Measurements from ENCODE around the gene TAF5L. TPM values are rescaled to one million over a fixed set of nuclear protein-coding genes. Genes with fewer than 3 reads are reported as not detected.

Gene TAF5L
- total RNA-seq, 1 donor from 2014 or later = 8.5 TPM

DNA sequence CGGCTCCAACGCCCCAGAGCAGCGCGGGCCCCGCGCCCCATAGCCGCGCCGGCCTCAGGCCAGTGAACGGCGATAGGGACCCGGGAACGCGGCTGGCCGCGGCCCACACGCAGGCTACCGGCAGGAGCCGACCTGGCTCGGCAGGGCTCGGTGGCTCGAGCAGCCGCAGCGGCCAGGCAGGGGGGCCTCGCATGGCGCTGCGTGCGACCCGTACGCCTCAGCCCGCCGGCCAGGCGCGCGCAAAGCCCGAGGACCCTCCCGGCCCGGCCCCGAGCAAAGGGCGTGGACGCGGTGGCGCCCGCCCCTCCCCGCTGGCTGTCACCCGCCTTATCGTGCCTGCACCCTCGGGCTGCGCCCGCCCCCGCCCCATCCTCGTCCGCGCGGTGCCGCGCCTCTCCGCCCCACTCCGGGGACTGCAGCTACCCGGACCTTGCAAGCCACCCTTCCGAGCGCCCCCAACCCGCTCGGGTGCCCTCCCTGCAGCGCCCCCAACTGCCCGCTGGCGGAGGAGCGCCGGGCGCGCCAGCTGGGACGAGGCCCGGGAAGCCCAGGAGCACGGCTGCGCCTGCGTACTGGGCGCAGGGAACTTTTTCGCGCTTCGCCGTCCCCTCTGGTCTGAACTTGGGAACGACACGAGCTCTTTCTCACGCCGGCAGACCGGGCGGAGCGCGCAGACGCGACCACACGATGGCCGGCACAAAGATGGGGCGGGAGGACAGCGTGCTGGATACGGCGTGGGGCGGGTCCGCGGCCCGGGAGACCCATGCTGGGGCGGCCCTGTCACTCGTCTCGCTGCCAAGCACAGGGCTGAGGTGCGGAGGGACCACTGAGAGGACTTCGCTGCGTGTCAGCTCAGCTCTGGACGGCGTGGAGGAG is 67.2 kb downstream of the TAF5L start, which contains the start of gene ABCB10:
TSS of gene ABCB10 (minus strand) at position 248 of the 876 bp plus-strand sequence. CDS start at position 193, 55 bp downstream.
- peak within 1 kb of the TSS; percentile 21 for H3K27ac Mint-ChIP-seq
- Histone ChIP-seq H3K79me2 (ENCODE audit: low read depth) (peaks cover 38% of the 10 kb centered on the region), H3F3A (ENCODE audit: low read depth) (peaks cover 23% of the 10 kb centered on the region), H3K36me3 (no peaks in the 10 kb centered on the region), H3K27ac (no peak within 1 kb of the TSS), H3K9ac (peak within 1 kb of the TSS; percentile 31), H3K4me1 (peaks cover 27% of the 10 kb centered on the region), H2AFZ (replicated peaks) (peak within 1 kb of the TSS; percentile 87), H3K4me2 (peak within 1 kb of the TSS; percentile 78), H3K4me3 (peak within 1 kb of the TSS; percentile 78), H4K20me1 (ENCODE audit: low read depth) (peaks cover 22% of the 10 kb centered on the region), H3K9me3 (ENCODE audit: low read depth) (no peaks in the 10 kb centered on the region), H3K27me3 (peaks cover 35% of the 10 kb centered on the region)
- TF ChIP-seq EZH2 (IDR thresholded peaks at IDR 0.05) = peak; percentile 10
- TF ChIP-seq EZH2phosphoT487 (IDR thresholded peaks at IDR 0.05) = no peak
- TF ChIP-seq CTCF (IDR thresholded peaks at IDR 0.05) = peak; percentile 92
- H3K36me3 Mint-ChIP-seq = peaks cover 3% of the 10 kb centered on the region
- H3K9me3 Mint-ChIP-seq = no peaks in the 10 kb centered on the region
- H3K4me3 Mint-ChIP-seq = peak within 1 kb of the TSS; percentile 93
- DNase-seq (ENCODE audit: low spot score) = peak; percentile 98
- H3K4me1 Mint-ChIP-seq = peaks cover 36% of the 10 kb centered on the region
- H3K27me3 Mint-ChIP-seq (ENCODE audit: insufficient read depth, low read depth) = peaks cover 3% of the 10 kb centered on the region

DNA sequence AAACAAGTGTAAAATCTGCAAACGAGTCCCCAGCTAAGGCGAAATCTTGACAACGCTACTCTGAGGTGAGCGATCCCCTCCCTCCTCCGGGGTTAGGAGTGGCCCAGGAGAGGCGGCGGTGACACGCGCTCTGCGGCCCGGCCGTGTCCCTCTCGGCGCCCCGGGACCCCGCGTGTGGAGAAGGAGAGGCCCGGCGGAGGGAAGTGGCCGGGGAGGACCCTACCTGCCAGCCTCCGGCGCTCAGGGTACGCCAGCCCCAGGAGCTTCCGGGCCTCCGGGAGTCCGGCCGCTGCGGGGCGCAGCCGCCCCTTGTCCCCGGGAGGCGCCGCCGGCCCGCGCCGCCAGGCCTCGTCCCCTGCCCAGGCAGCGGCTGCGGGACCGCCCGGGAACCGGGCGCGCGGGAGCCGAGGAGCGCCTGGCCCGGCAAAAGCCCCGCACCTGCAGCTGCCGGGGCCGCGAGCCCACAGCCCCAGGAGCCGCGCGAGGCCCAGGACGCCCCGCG is 68.0 kb downstream of the TAF5L start:
- H3K27me3 ChIP-seq = peaks cover 27% of the 10 kb centered on the region
- peak overlapping the region; percentile 78 for H3K4me2 ChIP-seq
- H3K27ac Mint-ChIP-seq = no peak overlapping the region
- peak overlapping the region; percentile 78 for H3K4me3 ChIP-seq
- peaks cover 39% of the 10 kb centered on the region for H3K79me2 ChIP-seq (ENCODE audit: low read depth)
- H3K27me3 Mint-ChIP-seq (ENCODE audit: insufficient read depth, low read depth) = peaks cover 7% of the 10 kb centered on the region
- H3K27ac ChIP-seq = no peak overlapping the region
- no peaks in the 10 kb centered on the region for H3K9me3 Mint-ChIP-seq
- H2AFZ ChIP-seq (replicated peaks) = no peak overlapping the region
- peaks cover 22% of the 10 kb centered on the region for H4K20me1 ChIP-seq (ENCODE audit: low read depth)
- peaks cover 21% of the 10 kb centered on the region for H3K4me1 ChIP-seq
- no peak for TF ChIP-seq CTCF (IDR thresholded peaks at IDR 0.05)
- TF ChIP-seq EZH2phosphoT487 (IDR thresholded peaks at IDR 0.05) = no peak
- TF ChIP-seq EZH2 (IDR thresholded peaks at IDR 0.05) = no peak
- peaks cover 32% of the 10 kb centered on the region for H3K4me1 Mint-ChIP-seq
- peaks cover 16% of the 10 kb centered on the region for H3F3A ChIP-seq (ENCODE audit: low read depth)
- no peaks in the 10 kb centered on the region for H3K9me3 ChIP-seq (ENCODE audit: low read depth)
- H3K36me3 ChIP-seq = no peaks in the 10 kb centered on the region
- H3K9ac ChIP-seq = peak overlapping the region; percentile 31
- peaks cover 3% of the 10 kb centered on the region for H3K36me3 Mint-ChIP-seq
- H3K4me3 Mint-ChIP-seq = peak overlapping the region; percentile 92
- DNase-seq (ENCODE audit: low spot score) = peak; percentile 63

DNA sequence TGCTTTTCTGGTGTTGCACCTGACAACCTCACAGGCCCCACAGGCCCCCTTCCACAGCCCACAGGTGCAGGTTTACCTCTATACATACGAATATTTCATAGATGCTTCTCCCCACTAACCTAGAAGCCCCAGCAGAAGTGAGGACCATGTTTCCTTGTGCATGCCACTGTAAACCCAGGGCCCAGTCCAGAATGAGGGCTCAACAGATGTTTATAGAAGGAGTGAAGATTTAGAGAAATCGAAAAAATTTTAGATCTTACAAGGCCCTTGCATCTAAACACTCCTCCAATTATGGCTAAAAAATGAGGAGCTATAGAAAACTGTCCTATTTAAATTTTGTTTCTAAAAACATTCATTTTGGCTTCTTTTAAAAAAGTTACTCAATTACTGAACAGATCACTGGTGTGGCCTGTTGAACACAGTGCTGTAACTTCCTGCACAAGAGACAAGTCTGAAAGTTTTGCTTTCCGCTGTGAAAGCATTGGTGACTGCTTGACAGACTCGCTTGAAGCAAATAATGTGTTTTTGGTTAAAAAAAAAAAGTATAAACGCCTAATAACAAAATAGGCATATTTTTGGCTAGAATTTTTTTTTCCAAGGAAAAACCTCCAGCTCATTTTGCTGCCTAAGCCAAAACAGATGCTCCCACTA is 68.6 kb downstream of the TAF5L start:
- Mint-ChIP-seq H3K27ac (peak overlapping the region; percentile 3), H3K27me3 (ENCODE audit: insufficient read depth, low read depth) (peaks cover 7% of the 10 kb centered on the region), H3K9me3 (no peaks in the 10 kb centered on the region), H3K4me3 (peak overlapping the region; percentile 92), H3K36me3 (peaks cover 3% of the 10 kb centered on the region), H3K4me1 (peaks cover 32% of the 10 kb centered on the region)
- peak overlapping the region; percentile 78 for H3K4me3 ChIP-seq
- H3F3A ChIP-seq (ENCODE audit: low read depth) = peaks cover 10% of the 10 kb centered on the region
- H3K9me3 ChIP-seq (ENCODE audit: low read depth) = no peaks in the 10 kb centered on the region
- no peak overlapping the region for H2AFZ ChIP-seq (replicated peaks)
- peaks cover 15% of the 10 kb centered on the region for H3K4me1 ChIP-seq
- no peak for TF ChIP-seq EZH2phosphoT487 (IDR thresholded peaks at IDR 0.05)
- TF ChIP-seq EZH2 (IDR thresholded peaks at IDR 0.05) = no peak
- TF ChIP-seq CTCF (IDR thresholded peaks at IDR 0.05) = no peak
- H3K27ac ChIP-seq = no peak overlapping the region
- peaks cover 25% of the 10 kb centered on the region for H3K27me3 ChIP-seq
- peaks cover 41% of the 10 kb centered on the region for H3K79me2 ChIP-seq (ENCODE audit: low read depth)
- peak overlapping the region; percentile 78 for H3K4me2 ChIP-seq
- H3K36me3 ChIP-seq = no peaks in the 10 kb centered on the region
- peak overlapping the region; percentile 31 for H3K9ac ChIP-seq
- H4K20me1 ChIP-seq (ENCODE audit: low read depth) = peaks cover 16% of the 10 kb centered on the region
- no peak for DNase-seq (ENCODE audit: low spot score)
